GM12875 (cell line): ENCODE results near the gene PANX2.
"Not testable (repeated sequence)": the region's sequence is repeated elsewhere in the genome, so short reads cannot be mapped to it uniquely, and the experiment has no call there.

Experiments used
- H3K4me3 ChIP-seq: one replicate; pipeline ENCODE4 v1.5.1; 2011; ENCODE audit warnings: low read depth, low read length, control low read depth
- TF ChIP-seq, protein P1 (sequence below): IDR thresholded peaks from 2 replicates; pipeline ENCODE4 v1.5.1; 2011; ENCODE audit warnings: low read depth, mild to moderate bottlenecking, control low read depth, inconsistent platforms, low read length, moderate library complexity, borderline replicate concordance; ENCODE audit not compliant: insufficient read depth

The PANX2 gene

DNA sequence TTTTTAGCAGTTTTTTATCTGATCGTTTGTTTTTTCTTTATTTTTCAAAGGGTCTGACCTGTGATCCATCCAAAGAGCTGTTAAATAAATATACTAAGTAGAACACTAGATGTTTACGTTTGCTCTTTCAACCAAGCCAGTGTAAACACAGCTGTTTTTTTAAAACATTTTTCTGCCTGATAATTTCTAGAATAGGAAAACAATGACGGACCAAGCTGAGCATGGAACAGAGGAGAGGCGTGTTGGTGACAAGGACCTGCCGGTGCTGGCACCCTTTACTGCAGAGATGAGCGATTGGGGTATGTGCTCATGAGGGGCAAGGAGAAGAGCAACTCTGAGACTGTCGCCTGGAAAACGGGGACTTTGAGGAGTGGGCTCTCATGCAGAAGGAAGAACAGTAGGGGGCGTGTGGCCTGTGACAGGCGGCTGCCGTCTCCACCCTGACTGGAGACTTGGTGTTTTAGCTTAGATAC is 28.6 kb upstream of the PANX2 start:
- TF ChIP-seq, protein P1, sequence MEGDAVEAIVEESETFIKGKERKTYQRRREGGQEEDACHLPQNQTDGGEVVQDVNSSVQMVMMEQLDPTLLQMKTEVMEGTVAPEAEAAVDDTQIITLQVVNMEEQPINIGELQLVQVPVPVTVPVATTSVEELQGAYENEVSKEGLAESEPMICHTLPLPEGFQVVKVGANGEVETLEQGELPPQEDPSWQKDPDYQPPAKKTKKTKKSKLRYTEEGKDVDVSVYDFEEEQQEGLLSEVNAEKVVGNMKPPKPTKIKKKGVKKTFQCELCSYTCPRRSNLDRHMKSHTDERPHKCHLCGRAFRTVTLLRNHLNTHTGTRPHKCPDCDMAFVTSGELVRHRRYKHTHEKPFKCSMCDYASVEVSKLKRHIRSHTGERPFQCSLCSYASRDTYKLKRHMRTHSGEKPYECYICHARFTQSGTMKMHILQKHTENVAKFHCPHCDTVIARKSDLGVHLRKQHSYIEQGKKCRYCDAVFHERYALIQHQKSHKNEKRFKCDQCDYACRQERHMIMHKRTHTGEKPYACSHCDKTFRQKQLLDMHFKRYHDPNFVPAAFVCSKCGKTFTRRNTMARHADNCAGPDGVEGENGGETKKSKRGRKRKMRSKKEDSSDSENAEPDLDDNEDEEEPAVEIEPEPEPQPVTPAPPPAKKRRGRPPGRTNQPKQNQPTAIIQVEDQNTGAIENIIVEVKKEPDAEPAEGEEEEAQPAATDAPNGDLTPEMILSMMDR, result no peak

DNA sequence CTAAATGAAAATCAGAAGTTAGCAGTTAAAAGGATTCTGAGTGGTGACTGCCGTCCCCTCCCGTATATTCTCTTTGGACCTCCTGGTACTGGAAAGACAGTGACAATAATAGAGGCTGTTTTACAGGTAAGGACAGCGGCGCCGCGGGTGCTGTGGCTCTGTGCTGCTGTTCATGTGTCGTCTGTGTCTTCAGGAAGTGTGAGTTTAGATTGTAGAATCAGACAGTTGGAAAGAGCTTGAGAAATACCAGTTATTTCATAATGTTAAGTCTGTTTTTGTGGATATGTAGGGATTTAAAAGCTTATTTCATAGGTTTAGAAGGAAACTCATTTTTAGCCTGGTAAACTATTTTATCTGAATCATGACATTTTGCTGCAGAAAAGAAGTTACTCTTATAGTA is 27.4 kb upstream of the PANX2 start:
- no peak overlapping the region for H3K4me3 ChIP-seq
- TF ChIP-seq, protein P1, result no peak

More for the DNA sequence above, 28.6 kb upstream of the PANX2 start:
- no peak overlapping the region for H3K4me3 ChIP-seq

DNA sequence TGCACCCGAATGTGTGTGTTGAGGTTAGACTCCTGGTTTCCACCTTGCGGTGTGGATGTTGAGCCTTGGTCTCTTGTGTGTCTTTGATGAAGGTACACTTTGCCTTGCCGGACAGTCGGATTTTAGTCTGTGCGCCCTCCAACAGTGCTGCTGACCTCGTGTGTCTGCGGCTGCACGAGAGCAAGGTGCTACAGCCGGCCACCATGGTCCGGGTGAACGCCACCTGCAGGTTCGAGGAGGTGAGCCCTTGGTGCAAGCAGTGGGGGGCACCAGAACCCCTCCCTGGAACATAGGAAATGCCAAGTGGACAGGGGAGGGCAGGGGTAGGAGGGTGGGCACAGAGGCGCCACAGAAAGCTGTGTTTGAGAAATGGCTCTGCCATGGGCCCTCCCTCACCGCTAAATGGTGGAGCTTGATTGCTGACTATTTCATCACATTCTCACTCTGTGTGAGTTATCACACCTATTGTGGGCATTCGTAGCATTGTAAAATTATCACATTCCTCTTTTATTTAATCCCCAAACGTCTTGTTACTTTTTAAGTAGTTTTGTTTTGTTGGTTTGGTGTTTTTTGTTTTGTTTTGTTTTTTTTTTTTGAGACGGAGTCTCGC is 26.4 kb upstream of the PANX2 start:
- TF ChIP-seq, protein P1, result 0 out of 2 replicates have a peak, but pooled peaks have one; percentile 11

DNA sequence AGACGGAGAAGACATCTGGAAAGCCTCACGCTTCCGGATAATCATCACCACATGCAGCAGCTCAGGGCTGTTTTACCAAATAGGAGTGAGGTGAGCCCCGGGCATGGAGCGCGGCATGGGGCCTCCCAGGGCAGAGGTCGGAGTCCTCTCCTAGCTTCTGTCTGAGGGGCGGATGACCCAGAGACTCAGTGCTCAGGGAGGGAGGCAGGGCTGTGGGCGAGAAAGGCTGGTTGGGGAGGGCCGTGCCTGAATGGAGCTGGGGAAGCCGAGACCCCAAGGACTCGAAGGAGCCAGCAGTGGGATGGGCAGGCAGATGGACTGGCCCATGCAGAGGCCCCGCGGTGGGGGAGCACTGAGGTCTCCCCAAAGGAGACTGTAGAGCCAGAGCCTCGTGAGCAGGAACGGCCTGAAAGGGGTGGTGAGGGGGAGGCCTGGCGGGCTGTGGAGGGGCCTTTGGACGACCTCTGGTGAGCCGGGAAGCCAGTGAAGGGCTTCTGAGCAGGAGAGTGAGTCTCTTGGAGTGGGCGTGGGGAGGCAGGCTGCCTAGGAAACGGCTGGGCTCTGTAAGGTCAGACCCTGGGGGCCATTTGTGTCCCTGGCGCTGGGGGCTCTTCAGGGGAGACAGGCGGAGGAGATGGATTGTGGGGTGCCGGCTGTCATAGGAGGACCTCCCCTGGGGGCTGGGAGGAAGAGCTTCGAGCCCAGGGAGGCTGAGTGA is 24.7 kb upstream of the PANX2 start:
- H3K4me3 ChIP-seq, result no peak overlapping the region

More for the DNA sequence above, 26.4 kb upstream of the PANX2 start:
- H3K4me3 ChIP-seq, result no peak overlapping the region

DNA sequence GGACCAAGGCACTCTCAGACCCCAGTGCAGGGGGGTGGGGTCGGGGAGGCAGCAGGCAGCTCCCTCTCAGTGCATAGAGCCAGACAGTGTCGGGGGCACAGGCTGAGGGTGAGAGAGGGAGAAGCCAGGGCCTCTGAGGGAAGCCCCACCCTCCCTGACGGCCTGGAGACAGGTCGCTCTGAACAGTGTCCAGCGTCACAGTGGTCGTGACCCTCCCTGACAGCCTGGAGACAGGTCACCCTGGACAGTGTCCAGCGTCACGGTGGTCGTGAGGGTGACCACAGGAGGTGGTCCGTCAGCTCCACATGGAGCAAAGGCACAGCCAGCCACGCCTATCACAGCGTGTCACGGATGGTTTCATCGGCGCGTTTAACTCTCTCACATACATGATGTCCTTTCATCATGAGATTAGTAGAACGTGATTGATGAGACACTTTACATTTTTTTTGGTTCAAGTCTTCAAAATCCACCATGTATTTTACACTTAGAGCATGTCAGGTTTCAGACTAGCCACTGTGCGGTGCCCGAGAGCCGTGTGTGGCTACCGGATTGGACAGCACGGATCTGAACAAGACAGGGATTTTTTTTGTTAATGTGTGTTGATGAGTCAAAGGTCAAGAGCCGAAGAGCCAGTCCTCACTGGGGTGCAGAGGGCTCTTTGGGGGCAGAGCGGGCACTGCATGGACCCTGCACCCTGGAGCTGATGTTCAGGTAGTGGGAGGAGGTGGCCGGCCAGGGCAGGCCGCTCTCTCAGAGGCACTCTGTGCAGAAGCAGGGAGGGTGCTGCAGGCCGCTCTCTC is 23.9 kb upstream of the PANX2 start:
- H3K4me3 ChIP-seq, result no peak overlapping the region
- TF ChIP-seq, protein P1, result peak; percentile 54

More for the DNA sequence above, 24.7 kb upstream of the PANX2 start:
- TF ChIP-seq, protein P1, result no peak

DNA sequence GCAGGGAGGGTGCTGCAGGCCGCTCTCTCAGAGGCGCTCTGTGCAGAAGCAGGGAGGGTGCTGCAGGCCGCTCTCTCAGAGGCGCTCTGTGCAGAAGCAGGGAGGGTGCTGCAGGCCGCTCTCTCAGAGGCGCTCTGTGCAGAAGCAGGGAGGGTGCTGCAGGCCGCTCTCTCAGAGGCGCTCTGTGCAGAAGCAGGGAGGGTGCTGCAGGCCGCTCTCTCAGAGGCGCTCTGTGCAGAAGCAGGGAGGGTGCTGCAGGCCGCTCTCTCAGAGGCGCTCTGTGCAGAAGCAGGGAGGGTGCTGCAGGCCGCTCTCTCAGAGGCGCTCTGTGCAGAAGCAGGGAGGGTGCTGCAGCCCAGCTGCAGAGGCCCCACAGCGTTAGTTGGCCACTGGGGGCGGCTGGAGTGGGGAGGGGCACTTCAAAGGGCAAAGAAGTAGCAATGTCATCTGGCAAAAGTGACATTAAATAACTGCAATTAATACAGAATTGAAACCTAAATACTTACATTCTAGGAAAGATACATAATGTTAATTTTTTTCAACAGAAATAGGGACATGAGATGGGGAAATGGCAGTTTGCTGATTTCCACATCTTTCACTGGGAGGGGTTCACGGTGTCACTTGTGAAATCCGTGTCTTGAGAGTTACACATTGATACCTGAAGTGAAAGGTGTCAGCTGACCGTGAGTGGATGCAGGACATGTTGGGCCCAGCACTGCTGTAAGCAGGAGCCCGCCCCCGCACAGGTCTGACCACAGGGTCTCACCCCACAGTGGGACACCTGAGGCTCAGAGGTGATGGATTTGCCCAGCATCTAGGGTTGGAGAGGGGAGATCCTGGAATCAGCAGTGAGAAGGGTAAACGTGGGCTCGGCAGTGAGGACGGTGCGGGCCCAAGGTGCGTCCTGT is 23.0 kb upstream of the PANX2 start:
- not testable (repeated sequence) for H3K4me3 ChIP-seq

DNA sequence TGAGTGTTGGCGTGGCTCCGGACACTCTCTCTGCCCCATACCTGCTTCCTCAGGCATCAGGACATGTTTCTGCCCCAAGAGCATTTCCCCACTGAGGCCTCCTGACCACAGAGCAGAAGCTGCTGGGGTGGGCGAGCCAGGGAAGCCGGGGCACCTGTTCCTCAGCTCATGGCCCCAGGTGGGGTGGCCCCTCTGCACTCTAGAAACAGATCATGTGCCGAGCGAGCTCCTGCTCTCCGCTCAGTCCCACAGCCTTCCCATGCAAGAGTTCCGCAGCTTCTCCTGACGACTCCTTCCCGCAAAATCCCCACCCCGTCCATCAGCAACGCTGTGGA is 22.4 kb upstream of the PANX2 start:
- TF ChIP-seq, protein P1, result no peak

More for the DNA sequence above, 22.4 kb upstream of the PANX2 start:
- H3K4me3 ChIP-seq, result no peak overlapping the region
